HG03571 (cell line): Measurements from ENCODE around the gene RALGPS1.

Source experiments
- ATAC-seq: cut with Tn5 transposase; IDR thresholded peaks from one replicate; pipeline ENCODE4 v1.9.1; 2021; ENCODE audit not compliant: unreplicated experiment

The RALGPS1 gene

GRCh38 chr9:127181595-127182190 is 267.1 kb downstream of the RALGPS1 start:
- ATAC-seq: no peak

GRCh38 chr9:127182901-127183746 is 268.5 kb downstream of the RALGPS1 start:
- ATAC-seq: no peak

GRCh38 chr9:127183814-127184582 is 269.4 kb downstream of the RALGPS1 start:
- ATAC-seq: peak; percentile 78

GRCh38 chr9:127184641-127185040 is 270.1 kb downstream of the RALGPS1 start:
- ATAC-seq: peak; percentile 10

- no peak for ATAC-seq
These were observed 270.6 kb downstream of the RALGPS1 start for GRCh38 chr9:127185181-127185580.

GRCh38 chr9:127185931-127186781 is 271.6 kb downstream of the RALGPS1 start:
- no peak for ATAC-seq

GRCh38 chr9:127186806-127187205 is 272.2 kb downstream of the RALGPS1 start:
- no peak for ATAC-seq

- no peak for ATAC-seq
These were observed 272.8 kb downstream of the RALGPS1 start for GRCh38 chr9:127187231-127187956.

GRCh38 chr9:127188396-127188795 is 273.8 kb downstream of the RALGPS1 start:
- no peak for ATAC-seq

GRCh38 chr9:127189628-127190027 is 275.0 kb downstream of the RALGPS1 start:
- no peak for ATAC-seq

GRCh38 chr9:127192744-127193143 is 278.2 kb downstream of the RALGPS1 start:
- ATAC-seq: no peak

GRCh38 chr9:127193483-127193882 is 278.9 kb downstream of the RALGPS1 start:
- no peak for ATAC-seq

- ATAC-seq: no peak
These were observed 280.5 kb downstream of the RALGPS1 start for GRCh38 chr9:127194881-127195713.

- ATAC-seq: no peak
These were observed 281.6 kb downstream of the RALGPS1 start for GRCh38 chr9:127195976-127196825.

- ATAC-seq: no peak
These were observed 282.2 kb downstream of the RALGPS1 start for GRCh38 chr9:127196826-127197145.

GRCh38 chr9:127197186-127197860 is 282.7 kb downstream of the RALGPS1 start:
- no peak for ATAC-seq

- no peak for ATAC-seq
These were observed 283.4 kb downstream of the RALGPS1 start for GRCh38 chr9:127197861-127198430.

GRCh38 chr9:127198587-127198986 is 284.0 kb downstream of the RALGPS1 start:
- no peak for ATAC-seq
